Panc1 (cell line): ENCODE measurements around the gene SDCBP2. TPM values are rescaled to one million over a fixed set of nuclear protein-coding genes. Genes with fewer than 3 reads are reported as not detected.

Experiments
- ATAC-seq: fragments of 200-7000 bp; cut with Tn5 transposase; 2 replicates; pipeline ENCODE4 v1.9.1; 2020; ENCODE audit warnings: mild to moderate bottlenecking, moderate library complexity
- BruUV-seq: library from RNA; stranded (reverse); fragments of 400-500 nt; replicated peaks from 2 replicates; lab custom pipeline; 2021; lab: Mats Ljungman, UMichigan
- CTCF ChIA-PET: fragments of 300-600 bp; sonication (Branson Sonifier 250); formaldehyde crosslinking; loops from one replicate; lab custom pipeline; 2022; ENCODE audit warnings: antibody characterized with exemption; lab: Charles Lee
- POLR2A ChIA-PET: fragments of 300-600 bp; sonication (Branson Sonifier 250); formaldehyde crosslinking; loops from one replicate; lab custom pipeline; 2022; ENCODE audit warnings: antibody characterized with exemption; lab: Charles Lee
- DNase-seq: peaks from one replicate; pipeline ENCODE4 v3.0.0-alpha.2; 2010; ENCODE audit warnings: low read depth, low spot score
- H3K27ac ChIP-seq: 2 replicates; pipeline ENCODE4 v1.5.1; 2011; ENCODE audit warnings: mild to moderate bottlenecking, low read length, inconsistent platforms
- H3K27me3 ChIP-seq: fragments of 200-500 bp; sonication (Bioruptor generic); 2 replicates; pipeline ENCODE4 v1.6.0; 2014; ENCODE audit warnings: low read length, inconsistent platforms; ENCODE audit not compliant: control insufficient read depth, insufficient read depth
- H3K36me3 ChIP-seq: fragments of 200-500 bp; sonication (Bioruptor generic); 2 replicates; pipeline ENCODE4 v1.5.1; 2014; ENCODE audit warnings: inconsistent platforms, mild to moderate bottlenecking, low read length, moderate library complexity; ENCODE audit not compliant: control insufficient read depth, insufficient read depth
- H3K4me1 ChIP-seq: 2 replicates; pipeline ENCODE4 v1.5.1; 2011; ENCODE audit warnings: inconsistent platforms, mild to moderate bottlenecking, low read length, moderate library complexity; ENCODE audit not compliant: control insufficient read depth, insufficient read depth
- H3K4me3 ChIP-seq, 2 experiments: 2 replicates each; pipeline ENCODE4 v1.5.1; 2011 to 2012; ENCODE audit warnings: low read depth in 2 of 2, low read length in 2 of 2, mild to moderate bottlenecking in 2 of 2, inconsistent platforms in 1 of 2, moderate library complexity in 1 of 2
- H3K9me3 ChIP-seq: fragments of 200-500 bp; sonication (Bioruptor generic); 2 replicates; pipeline ENCODE4 v1.5.1; 2014; ENCODE audit warnings: low read depth, mild to moderate bottlenecking, inconsistent platforms, low read length, moderate library complexity; ENCODE audit not compliant: control insufficient read depth, insufficient read depth
- POLR2AphosphoS5 ChIP-seq: IDR thresholded peaks from 2 replicates; pipeline ENCODE4 v1.6.1; 2012; ENCODE audit warnings: mild to moderate bottlenecking, low read depth, low read length, moderate library complexity
- REST ChIP-seq, 2 experiments: IDR thresholded peaks; 2 replicates each; pipeline ENCODE4 v1.6.1; 2011 to 2012; ENCODE audit warnings: low read depth in 2 of 2, control low read depth in 1 of 2, low read length in 1 of 2, mild to moderate bottlenecking in 1 of 2, moderate library complexity in 1 of 2; ENCODE audit not compliant: insufficient read depth in 1 of 2
- SIN3A ChIP-seq: IDR thresholded peaks from 2 replicates; pipeline ENCODE4 v1.6.1; 2012; ENCODE audit warnings: low read depth, mild to moderate bottlenecking, low read length, moderate library complexity, borderline replicate concordance; ENCODE audit not compliant: insufficient read depth
- TCF7L2 ChIP-seq: IDR thresholded peaks from 2 replicates; pipeline ENCODE4 v1.6.1; 2011; ENCODE audit warnings: mild to moderate bottlenecking, low read depth, low read length, inconsistent platforms
- in situ Hi-C: cut with HindIII; loops from 2 replicates; pipeline ENCODE4 v1.10.0; 2016; ENCODE audit warnings: low sequenced_read_pairs, low pct_unique_long_range_greater_than_20kb
- intact Hi-C: fragments of 100-400 bp; cut with micrococcal nuclease; formaldehyde crosslinking; loops from one replicate; pipeline ENCODE4 v1.10.0; 2022; ENCODE audit not compliant: unreplicated experiment
- total RNA-seq: library from RNA; stranded (reverse); gene quantifications from one replicate; pipeline ENCODE4 v1.2.1, GENCODE V29; 2021; ENCODE audit not compliant: unreplicated experiment
- TF ChIP-seq, protein P1 (sequence below): fragments of 450-650 bp; IDR thresholded peaks from 2 replicates; pipeline ENCODE4 v1.5.1; 2017; ENCODE audit warnings: mild to moderate bottlenecking

Gene SDCBP2
- total RNA-seq, 1 experiment from 2014 or later: 1.8 TPM

DNA sequence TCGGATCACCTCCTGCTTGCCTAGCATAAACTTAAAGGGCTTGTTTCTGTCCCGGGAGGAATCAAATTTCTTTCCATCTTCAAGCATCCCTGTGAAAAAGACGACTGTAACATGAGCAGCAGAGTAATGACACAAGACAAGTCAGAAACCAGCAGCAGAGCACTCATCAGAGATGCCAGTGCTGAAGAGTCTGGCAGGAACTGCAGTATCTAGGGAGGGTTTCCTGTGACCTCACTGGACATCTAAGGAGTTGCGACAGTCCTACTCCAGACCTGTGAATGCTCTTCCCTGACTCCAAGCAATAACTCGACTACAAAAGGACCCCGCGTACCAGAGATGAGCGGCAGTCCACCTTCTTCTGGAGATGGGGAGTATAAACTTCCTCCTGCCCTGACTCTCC lies 46.6 kb upstream of the SDCBP2 start:
- in situ Hi-C loops (no loop called here), intact Hi-C loops (loop anchor here (10.0 kb wide), 1 partner anchor 59 kb away; no protein-coding TSS in a partner anchor)
- H3K27ac ChIP-seq: peak overlapping the region; percentile 21; the same call in 1 of the 2 replicates
- DNase-seq: no peak
- ATAC-seq: no peak
- no peaks in the 10 kb centered on the region for H3K27me3 ChIP-seq
- no TSS peak for BruUV-seq
- H3K9me3 ChIP-seq: no peaks in the 10 kb centered on the region
- H3K4me3 ChIP-seq: no peak overlapping the region
- ChIA-PET POLR2A (no interaction called here), CTCF (no interaction called here)
- TF ChIP-seq, protein P1, sequence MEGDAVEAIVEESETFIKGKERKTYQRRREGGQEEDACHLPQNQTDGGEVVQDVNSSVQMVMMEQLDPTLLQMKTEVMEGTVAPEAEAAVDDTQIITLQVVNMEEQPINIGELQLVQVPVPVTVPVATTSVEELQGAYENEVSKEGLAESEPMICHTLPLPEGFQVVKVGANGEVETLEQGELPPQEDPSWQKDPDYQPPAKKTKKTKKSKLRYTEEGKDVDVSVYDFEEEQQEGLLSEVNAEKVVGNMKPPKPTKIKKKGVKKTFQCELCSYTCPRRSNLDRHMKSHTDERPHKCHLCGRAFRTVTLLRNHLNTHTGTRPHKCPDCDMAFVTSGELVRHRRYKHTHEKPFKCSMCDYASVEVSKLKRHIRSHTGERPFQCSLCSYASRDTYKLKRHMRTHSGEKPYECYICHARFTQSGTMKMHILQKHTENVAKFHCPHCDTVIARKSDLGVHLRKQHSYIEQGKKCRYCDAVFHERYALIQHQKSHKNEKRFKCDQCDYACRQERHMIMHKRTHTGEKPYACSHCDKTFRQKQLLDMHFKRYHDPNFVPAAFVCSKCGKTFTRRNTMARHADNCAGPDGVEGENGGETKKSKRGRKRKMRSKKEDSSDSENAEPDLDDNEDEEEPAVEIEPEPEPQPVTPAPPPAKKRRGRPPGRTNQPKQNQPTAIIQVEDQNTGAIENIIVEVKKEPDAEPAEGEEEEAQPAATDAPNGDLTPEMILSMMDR: no peak
- TF ChIP-seq TCF7L2 (no peak), POLR2AphosphoS5 (no peak; the same call in 1 of the 2 replicates), REST (IDR thresholded peaks at IDR 0.05; ENCODE audit: insufficient read depth in 1 of 2, low read depth in 2 of 2, low read length in 1 of 2) (no peak), SIN3A (no peak)
- peaks cover 14% of the 10 kb centered on the region for H3K36me3 ChIP-seq
- H3K4me1 ChIP-seq: peaks cover 71% of the 10 kb centered on the region

- intact Hi-C loops: loop anchor here (10.0 kb wide), 1 partner anchor 61 kb away; no protein-coding TSS in a partner anchor
- no peak overlapping the region for H3K4me3 ChIP-seq
- ChIA-PET POLR2A (no interaction called here), CTCF (no interaction called here)
- H3K36me3 ChIP-seq: peaks cover 17% of the 10 kb centered on the region
- no peak for ATAC-seq
- peaks cover 67% of the 10 kb centered on the region for H3K4me1 ChIP-seq
- H3K27ac ChIP-seq: no peak overlapping the region
- no TSS peak for BruUV-seq
- no peak for DNase-seq
- TF ChIP-seq, protein P1: peak; percentile 18; the same call in 1 of the 2 replicates
- no peak for TF ChIP-seq SIN3A
- in situ Hi-C loops: no loop called here
- H3K27me3 ChIP-seq: no peaks in the 10 kb centered on the region
- H3K9me3 ChIP-seq: no peaks in the 10 kb centered on the region
Measured at GRCh38 chr20:1374246-1374645, 45.3 kb upstream of the SDCBP2 start.
